ENCODE data around the gene TBC1D28.
"Not testable (repeated sequence)": the region's sequence is repeated elsewhere in the genome, so short reads cannot be mapped to it uniquely, and the experiment has no call there.

Gene TBC1D28

GRCh38 chr17:18634550-18635263 lies 9.5 kb downstream of the TBC1D28 start:
- not testable (repeated sequence) for H3K27ac Mint-ChIP-seq, H3K36me3 Mint-ChIP-seq, H3K27me3 Mint-ChIP-seq, H3K4me1 Mint-ChIP-seq, H3K9me3 Mint-ChIP-seq, H3K4me3 Mint-ChIP-seq
- peak; percentile 41 for ATAC-seq

- Mint-ChIP-seq H3K36me3 (no peaks in the 10 kb centered on the region), H3K4me1 (peaks cover 10% of the 10 kb centered on the region), H3K9me3 (no peaks in the 10 kb centered on the region), H3K27ac (peak overlapping the region; percentile 42), H3K27me3 (peaks cover 9% of the 10 kb centered on the region), H3K4me3 (peak overlapping the region; percentile 63)
- no peak for ATAC-seq
Measured at GRCh38 chr17:18626152-18626870, 17.9 kb downstream of the TBC1D28 start.

GRCh38 chr17:18625509-18626104 lies 18.6 kb downstream of the TBC1D28 start:
- not testable (repeated sequence) for H3K4me1 Mint-ChIP-seq
- H3K4me3 Mint-ChIP-seq: peak overlapping the region; percentile 63
- ATAC-seq: peak; percentile 88

GRCh38 chr17:18624862-18625501 lies 19.2 kb downstream of the TBC1D28 start:
- Mint-ChIP-seq H3K4me3 (peak overlapping the region; percentile 63), H3K27ac (peak overlapping the region; percentile 42)
- not testable (repeated sequence) for H3K4me1 Mint-ChIP-seq, H3K36me3 Mint-ChIP-seq, H3K27me3 Mint-ChIP-seq, H3K9me3 Mint-ChIP-seq
- ATAC-seq: peak; percentile 45

More at GRCh38 chr17:18625509-18626104, 18.6 kb downstream of the TBC1D28 start:
- H3K27ac Mint-ChIP-seq: peak overlapping the region; percentile 42
- not testable (repeated sequence) for H3K27me3 Mint-ChIP-seq, H3K36me3 Mint-ChIP-seq, H3K9me3 Mint-ChIP-seq

- H3K27ac Mint-ChIP-seq, H3K4me1 Mint-ChIP-seq, H3K36me3 Mint-ChIP-seq, ATAC-seq, H3K27me3 Mint-ChIP-seq, H3K9me3 Mint-ChIP-seq, H3K4me3 Mint-ChIP-seq: not testable (repeated sequence)
Measured at GRCh38 chr17:18617613-18618012, 26.6 kb downstream of the TBC1D28 start.

- not testable (repeated sequence) for H3K27me3 Mint-ChIP-seq, H3K27ac Mint-ChIP-seq, H3K9me3 Mint-ChIP-seq, H3K4me3 Mint-ChIP-seq, ATAC-seq, H3K36me3 Mint-ChIP-seq, H3K4me1 Mint-ChIP-seq
Measured at GRCh38 chr17:18613016-18613415, 31.2 kb downstream of the TBC1D28 start.

- H3K4me3 Mint-ChIP-seq, H3K27ac Mint-ChIP-seq, H3K27me3 Mint-ChIP-seq, H3K9me3 Mint-ChIP-seq, H3K36me3 Mint-ChIP-seq, ATAC-seq, H3K4me1 Mint-ChIP-seq: not testable (repeated sequence)
Measured at GRCh38 chr17:18593138-18593537, 51.1 kb downstream of the TBC1D28 start.
